NCI-H187 treated with DMSO at 0.1 percent for 48 hours (cell line): Measurements from ENCODE around the gene JAM2.
"Not testable (repeated sequence)": the region's sequence is repeated elsewhere in the genome, so short reads cannot be mapped to it uniquely, and the experiment has no call there.

Experiments
- DNase-seq: peaks from one replicate; lab custom pipeline; 2025; lab: John Stamatoyannopoulos, UW

The JAM2 gene

GRCh38 chr21:25638660-25639550 lies at the start of gene JAM2:
TSS of gene JAM2 (plus strand) at chr21:25639258. CDS start at chr21:25639822, 564 bp downstream.
- DNase-seq: no peak

GRCh38 chr21:25589887-25590286 lies 49.2 kb upstream of the JAM2 start:
- DNase-seq: no peak

- peak; percentile 55 for DNase-seq
Observed at GRCh38 chr21:25607151-25608043, 31.7 kb upstream of the JAM2 start, which contains the start of gene MRPL39. TSS of gene MRPL39 (minus strand) at chr21:25607481. CDS start at chr21:25607475, 6 bp downstream.

- peak; percentile 23 for DNase-seq
Observed at GRCh38 chr21:25608044-25608737, 30.9 kb upstream of the JAM2 start.

- DNase-seq: no peak
Observed at GRCh38 chr21:25614441-25614840, 24.6 kb upstream of the JAM2 start.

- no peak for DNase-seq
Observed at GRCh38 chr21:25615880-25616279, 23.2 kb upstream of the JAM2 start.

- DNase-seq: no peak
Observed at GRCh38 chr21:25619198-25619597, 19.9 kb upstream of the JAM2 start.

GRCh38 chr21:25624511-25624910 lies 14.5 kb upstream of the JAM2 start:
- no peak for DNase-seq

- DNase-seq: no peak
Observed at GRCh38 chr21:25625036-25625435, 14.0 kb upstream of the JAM2 start.

- not testable (repeated sequence) for DNase-seq
Observed at GRCh38 chr21:25625776-25626555, 13.1 kb upstream of the JAM2 start.

GRCh38 chr21:25626757-25627156 lies 12.3 kb upstream of the JAM2 start:
- no peak for DNase-seq

GRCh38 chr21:25632296-25632695 lies 6.8 kb upstream of the JAM2 start:
- DNase-seq: no peak

- DNase-seq: no peak
Observed at GRCh38 chr21:25635310-25635709, 3.7 kb upstream of the JAM2 start.

- no peak for DNase-seq
Observed at GRCh38 chr21:25636727-25637126, 2.3 kb upstream of the JAM2 start.

- DNase-seq: no peak
Observed at GRCh38 chr21:25637851-25638659, 1.0 kb upstream of the JAM2 start.

GRCh38 chr21:25639551-25640201 lies 618 bp downstream of the JAM2 start:
- DNase-seq: no peak

- no peak for DNase-seq
Observed at GRCh38 chr21:25640202-25640942, 1.3 kb downstream of the JAM2 start.

GRCh38 chr21:25640943-25641292 lies 1.9 kb downstream of the JAM2 start:
- DNase-seq: no peak

GRCh38 chr21:25643486-25643885 lies 4.4 kb downstream of the JAM2 start:
- DNase-seq: no peak
